T-cell (primary cell): ENCODE measurements around the gene PCDHA2. TPM values are rescaled to one million over a fixed set of nuclear protein-coding genes. Genes with fewer than 3 reads are reported as not detected.

Experiments used
- ATAC-seq, 4 experiments: fragments of 200-7000 bp in 3 of 4; fragments of 150-1000 bp in 1 of 4; cut with Tn5 transposase; replicated peaks in 1 of 4; 1 replicate in 3 of 4; 2 replicates in 1 of 4; pipeline ENCODE4 v1.10.0; 2021; ENCODE audit warnings: moderate library complexity in 3 of 4, mild to moderate bottlenecking in 2 of 4, moderate number of reproducible peaks in 1 of 4
- CTCF ChIA-PET, 2 donors: fragments of 300-600 bp; sonication (Branson Sonifier 250); formaldehyde crosslinking; loops; one replicate each; lab custom pipeline; 2022; ENCODE audit warnings: antibody characterized with exemption in 2 of 2; lab: Charles Lee
- POLR2A ChIA-PET, 2 donors: fragments of 300-600 bp; sonication (Branson Sonifier 250); formaldehyde crosslinking; loops; one replicate each; lab custom pipeline; 2022; ENCODE audit warnings: antibody characterized with exemption in 2 of 2; lab: Charles Lee
- DNase-seq, 35 experiments: peaks; one replicate each; pipeline versions ENCODE4 v3.0.0 to v3.0.0-alpha.2; 2013 to 2023
- H3K27ac ChIP-seq: one replicate; pipeline ENCODE4 v1.5.1; 2013; ENCODE audit warnings: low read length
- H3K27me3 ChIP-seq, 2 experiments: replicated peaks in 1 of 2; 1 replicate in 1 of 2; 2 replicates in 1 of 2; pipeline versions ENCODE4 v1.6.1 to v1.7.0; 2013; ENCODE audit warnings: low read length in 1 of 2, mixed read lengths in 1 of 2; ENCODE audit not compliant: control insufficient read depth in 2 of 2, insufficient read depth in 2 of 2; ENCODE audit errors: extremely low read depth in 1 of 2
- H3K36me3 ChIP-seq, 2 donors: 1 replicate in 1 of 2; 2 replicates in 1 of 2; pipeline versions ENCODE4 v1.6.1 to v1.7.0; 2013; ENCODE audit warnings: low read length in 1 of 2; ENCODE audit not compliant: control insufficient read depth in 2 of 2, insufficient read depth in 1 of 2; ENCODE audit errors: extremely low read depth in 1 of 2
- H3K4me1 ChIP-seq, 2 experiments: 1 replicate in 1 of 2; 2 replicates in 1 of 2; pipeline versions ENCODE4 v1.6.1 to v1.7.0; 2013; ENCODE audit warnings: low read length in 2 of 2, mixed read lengths in 1 of 2; ENCODE audit not compliant: insufficient read depth in 2 of 2, control insufficient read depth in 1 of 2; ENCODE audit errors: extremely low read depth in 1 of 2
- H3K4me3 ChIP-seq, 2 donors: 1 replicate in 1 of 2; 2 replicates in 1 of 2; pipeline versions ENCODE4 v1.5.1 to v1.7.0; 2013; ENCODE audit warnings: mild to moderate bottlenecking in 2 of 2, low read length in 1 of 2, moderate library complexity in 1 of 2; ENCODE audit not compliant: control insufficient read depth in 1 of 2; ENCODE audit errors: extremely low read depth in 1 of 2
- H3K9me3 ChIP-seq: 2 replicates; pipeline ENCODE4 v1.7.0; 2013
- H3K27ac Mint-ChIP-seq, 2 donors: one replicate each; pipeline ENCODE4 v1.8.0; 2020 to 2021; ENCODE audit warnings: mild to moderate bottlenecking in 2 of 2, mixed read lengths in 2 of 2
- H3K27me3 Mint-ChIP-seq, 2 donors: one replicate each; pipeline ENCODE4 v1.8.0; 2021 to 2022; ENCODE audit warnings: mixed read lengths in 2 of 2
- H3K36me3 Mint-ChIP-seq: one replicate; pipeline ENCODE4 v1.8.0; 2021; ENCODE audit warnings: mixed read lengths
- H3K4me1 Mint-ChIP-seq, 3 donors: one replicate each; pipeline ENCODE4 v1.8.0; 2020 to 2022; ENCODE audit warnings: mixed read lengths in 3 of 3, mild to moderate bottlenecking in 1 of 3
- H3K4me3 Mint-ChIP-seq, 3 donors: one replicate each; pipeline ENCODE4 v1.8.0; 2020 to 2022; ENCODE audit warnings: mild to moderate bottlenecking in 3 of 3, mixed read lengths in 3 of 3, moderate library complexity in 3 of 3
- H3K9me3 Mint-ChIP-seq, 3 donors: one replicate each; pipeline ENCODE4 v1.8.0; 2020 to 2022; ENCODE audit warnings: mixed read lengths in 3 of 3
- WGBS: methylation state at CpG from one replicate; pipeline ENCODE4 v1.1.5; 2013; ENCODE audit warnings: missing lambda C conversion rate; ENCODE audit not compliant: insufficient coverage; 5-methylcytosine and 5-hydroxymethylcytosine counted together
- total RNA-seq, 35 experiments: library from RNA in 6 of 35; stranded (reverse) in 6 of 35; fragments of 120-200 nt in 1 of 35; gene quantifications; one replicate each; pipeline versions ENCODE4 v1.2.1 to v1.2.4 and lab custom pipeline; 2013 to 2026

The PCDHA2 gene
- not detected for total RNA-seq
- not detected for total RNA-seq (2013)
- 0 to 0.07 (median 0) reads per million in 29 experiments for total RNA-seq (lab: John Stamatoyannopoulos, UW)

DNA sequence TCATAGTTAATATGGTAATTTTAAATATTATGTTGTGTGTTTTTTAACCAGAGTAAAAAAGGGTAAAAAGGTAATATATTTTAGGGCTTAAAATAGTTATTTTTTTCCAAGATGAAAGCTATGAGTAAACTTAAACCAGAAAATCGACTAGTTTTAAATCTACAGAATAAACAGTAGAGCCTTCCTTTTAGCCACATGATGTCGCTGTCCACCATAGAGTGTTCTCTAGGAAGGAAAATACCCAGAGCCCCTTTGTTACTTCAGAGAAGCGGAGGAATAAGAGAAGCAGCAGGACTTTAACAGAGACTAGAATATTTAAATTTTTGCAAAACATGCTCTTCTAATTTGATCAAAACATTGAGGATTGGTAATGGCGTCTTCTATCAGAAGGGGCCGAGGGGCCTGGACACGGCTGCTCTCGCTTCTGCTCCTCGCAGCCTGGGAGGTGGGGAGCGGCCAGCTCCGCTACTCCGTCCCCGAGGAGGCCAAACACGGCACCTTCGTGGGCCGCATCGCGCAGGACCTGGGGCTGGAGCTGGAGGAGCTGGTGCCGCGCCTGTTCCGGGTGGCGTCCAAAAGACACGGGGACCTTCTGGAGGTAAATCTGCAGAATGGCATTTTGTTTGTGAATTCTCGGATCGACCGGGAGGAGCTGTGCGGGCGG, at the start of gene PCDHA2:
Gene PCDHA2, plus strand, starts transcription at position 258 of the 664 bp plus-strand sequence.
- Histone ChIP-seq H3K36me3 (no peaks in the 10 kb centered on the region), H3K4me1 (no peaks in the 10 kb centered on the region), H3K9me3 (peaks cover 6% of the 10 kb centered on the region), H3K27ac (no peak within 1 kb of the TSS), H3K4me3 (no peak within 1 kb of the TSS), H3K27me3 (peaks cover 0 to 22% of the 10 kb centered on the region in 2 experiments)
- CTCF ChIA-PET: no interaction called here
- DNase-seq (no peak), ATAC-seq (no peak)
- Mint-ChIP-seq H3K4me1 (no peaks in the 10 kb centered on the region), H3K9me3 (peaks cover 5 to 33% (median 30%) of the 10 kb centered on the region in 3 donors), H3K36me3 (peaks cover under 1% of the 10 kb centered on the region), H3K27ac (no peak within 1 kb of the TSS), H3K4me3 (no peak within 1 kb of the TSS), H3K27me3 (peaks cover 24 to 30% of the 10 kb centered on the region in 2 donors)
- WGBS: 37% methylated on average over 24 of the region's 27 CpGs
- POLR2A ChIA-PET: no interaction called here

DNA sequence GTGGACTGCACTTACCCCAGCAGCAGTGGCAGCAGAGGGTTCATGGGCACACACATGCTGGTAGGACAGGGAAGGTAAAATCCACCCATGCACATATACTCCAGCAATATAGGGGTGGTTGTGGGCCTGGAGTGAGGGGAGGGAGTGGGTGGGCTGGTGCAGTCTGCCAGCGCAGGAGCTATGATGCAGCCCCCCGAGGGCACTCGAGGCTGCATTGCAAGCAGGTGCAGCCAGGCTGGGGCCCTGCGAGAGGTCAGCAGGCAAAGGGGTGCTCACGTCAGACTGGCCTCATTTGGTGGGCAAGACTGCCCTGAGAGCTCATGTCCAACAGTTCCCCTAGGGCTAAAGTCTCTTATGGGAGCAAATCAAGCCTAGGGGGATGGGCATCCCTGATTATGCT, 41.1 kb upstream of the PCDHA2 start:
- peaks cover 57 to 82% (median 71%) of the 10 kb centered on the region in 3 donors for H3K9me3 Mint-ChIP-seq
- POLR2A ChIA-PET: no interaction called here
- 67% methylated on average over 5 of the region's 5 CpGs for WGBS
- H3K36me3 Mint-ChIP-seq: peaks cover 3% of the 10 kb centered on the region
- ATAC-seq (no peak), DNase-seq (no peak)
- Histone ChIP-seq H3K4me3 (no peak overlapping the region), H3K9me3 (no peaks in the 10 kb centered on the region), H3K27me3 (peaks cover 0 to 12% of the 10 kb centered on the region in 2 experiments), H3K36me3 (no peaks in the 10 kb centered on the region), H3K27ac (no peak overlapping the region), H3K4me1 (no peaks in the 10 kb centered on the region)
- no peak overlapping the region for H3K27ac Mint-ChIP-seq
- CTCF ChIA-PET: no interaction called here
- peaks cover 6 to 22% of the 10 kb centered on the region in 2 donors for H3K27me3 Mint-ChIP-seq
- H3K4me1 Mint-ChIP-seq: no peaks in the 10 kb centered on the region
- H3K4me3 Mint-ChIP-seq: no peak overlapping the region

DNA sequence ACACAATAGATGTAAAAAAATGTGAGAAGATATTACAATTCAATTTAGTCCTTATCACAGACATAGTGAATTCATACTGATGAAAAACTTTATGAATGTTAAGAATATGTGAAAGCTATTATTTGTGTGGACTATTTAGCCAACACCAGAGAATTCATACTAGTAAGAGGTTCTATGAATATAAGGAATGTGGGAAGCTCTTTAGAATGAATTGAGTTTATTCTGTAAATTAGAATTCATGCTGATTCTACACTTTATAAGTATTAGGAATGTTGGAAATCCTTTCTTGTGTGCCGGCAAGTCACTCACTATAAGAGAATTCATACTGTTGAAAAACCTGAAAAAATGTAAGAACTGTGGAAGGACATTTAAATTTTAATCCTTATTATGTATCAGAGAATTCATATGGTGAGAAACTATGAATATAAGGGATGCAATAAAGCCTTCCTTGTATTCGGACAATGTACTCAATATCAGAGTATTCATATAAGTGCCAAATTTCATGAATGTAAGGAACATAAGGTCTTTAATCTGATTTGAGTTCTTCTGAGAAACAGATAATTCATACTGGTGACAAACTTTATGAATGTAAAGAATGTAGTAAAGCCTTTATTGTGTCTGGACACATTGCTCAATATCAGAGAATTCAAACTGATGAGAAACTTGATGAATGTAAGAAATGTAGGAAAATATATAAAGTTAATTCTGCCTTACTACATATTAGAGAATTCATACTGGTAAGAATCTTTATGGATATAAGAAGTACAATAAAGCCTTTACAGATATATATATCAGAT, 30.3 kb upstream of the PCDHA2 start:
- Histone ChIP-seq H3K36me3 (no peaks in the 10 kb centered on the region), H3K4me1 (no peaks in the 10 kb centered on the region), H3K27me3 (no peaks in the 10 kb centered on the region), H3K27ac (no peak overlapping the region), H3K4me3 (no peak overlapping the region), H3K9me3 (peaks cover 17% of the 10 kb centered on the region)
- ChIA-PET POLR2A (no interaction called here), CTCF (no interaction called here)
- no peak overlapping the region for H3K27ac Mint-ChIP-seq
- DNase-seq: no peak
- ATAC-seq: no peak
- H3K4me3 Mint-ChIP-seq: no peak overlapping the region
- H3K27me3 Mint-ChIP-seq: no peaks in the 10 kb centered on the region
- peaks cover 14 to 53% (median 45%) of the 10 kb centered on the region in 3 donors for H3K9me3 Mint-ChIP-seq
- WGBS: no CpG with 5 or more reads among the region's 2 CpGs
- no peaks in the 10 kb centered on the region for H3K4me1 Mint-ChIP-seq
- peaks cover 23% of the 10 kb centered on the region for H3K36me3 Mint-ChIP-seq

DNA sequence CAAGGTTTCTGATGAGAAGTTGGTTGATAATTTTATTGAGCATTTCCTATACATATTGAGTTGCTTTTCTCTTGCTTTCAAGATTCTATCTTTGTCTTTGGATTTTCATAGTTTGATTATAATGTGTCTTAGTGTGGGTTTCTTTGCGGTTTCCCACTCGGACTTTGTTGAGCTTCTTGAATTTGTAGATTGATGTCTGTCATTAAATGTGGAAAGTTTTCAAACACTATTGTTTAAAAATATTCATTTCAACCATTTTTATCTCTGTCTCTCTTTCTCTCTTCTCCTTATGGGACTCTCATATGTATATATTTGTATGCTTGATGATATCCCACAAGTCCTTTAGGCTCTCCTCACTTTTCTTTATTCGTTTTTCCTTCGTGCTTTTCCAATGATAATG, 27.2 kb upstream of the PCDHA2 start:
- no peak for ATAC-seq
- Histone ChIP-seq H3K36me3 (no peaks in the 10 kb centered on the region), H3K4me1 (no peaks in the 10 kb centered on the region), H3K4me3 (no peak overlapping the region), H3K27me3 (no peaks in the 10 kb centered on the region), H3K9me3 (peaks cover 17% of the 10 kb centered on the region), H3K27ac (no peak overlapping the region)
- no peaks in the 10 kb centered on the region for H3K27me3 Mint-ChIP-seq
- H3K4me3 Mint-ChIP-seq: peak overlapping the region in 1 of 3 donors; percentile 10
- ChIA-PET POLR2A (no interaction called here), CTCF (no interaction called here)
- DNase-seq: no peak
- no peak overlapping the region for H3K27ac Mint-ChIP-seq
- H3K4me1 Mint-ChIP-seq: no peaks in the 10 kb centered on the region
- H3K36me3 Mint-ChIP-seq: peaks cover 18% of the 10 kb centered on the region
- H3K9me3 Mint-ChIP-seq: peaks cover 21 to 61% (median 43%) of the 10 kb centered on the region in 3 donors
- no CpG with 5 or more reads among the region's 4 CpGs for WGBS

DNA sequence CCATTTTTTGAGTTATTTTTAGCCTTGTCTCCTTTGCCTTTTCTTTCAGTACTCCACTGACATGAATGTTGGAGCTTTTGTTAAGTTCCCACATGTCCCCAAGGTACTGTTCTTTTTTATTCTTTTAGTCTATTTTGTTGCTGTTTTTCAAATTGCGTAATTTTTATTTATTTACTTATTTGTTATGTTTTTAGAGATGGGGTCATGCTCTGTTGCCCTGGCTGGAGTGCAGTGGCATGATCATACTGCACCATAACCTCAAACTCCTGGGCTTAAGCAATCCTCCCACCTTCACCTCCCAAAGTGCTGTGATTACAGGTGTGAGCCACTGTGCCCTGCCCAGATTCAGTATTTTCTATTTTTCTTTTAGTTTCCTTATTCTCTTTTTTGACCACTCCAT, 14.1 kb upstream of the PCDHA2 start:
- H3K36me3 Mint-ChIP-seq: peaks cover 6% of the 10 kb centered on the region
- no peak overlapping the region for H3K4me3 Mint-ChIP-seq
- Histone ChIP-seq H3K4me3 (no peak overlapping the region), H3K9me3 (no peaks in the 10 kb centered on the region), H3K27ac (no peak overlapping the region), H3K27me3 (peaks cover 0 to 15% of the 10 kb centered on the region in 2 experiments), H3K36me3 (no peaks in the 10 kb centered on the region), H3K4me1 (no peaks in the 10 kb centered on the region)
- ChIA-PET POLR2A (no interaction called here), CTCF (no interaction called here)
- H3K27ac Mint-ChIP-seq: no peak overlapping the region
- H3K27me3 Mint-ChIP-seq: peaks cover 5 to 9% of the 10 kb centered on the region in 2 donors
- peaks cover 34 to 74% (median 48%) of the 10 kb centered on the region in 3 donors for H3K9me3 Mint-ChIP-seq
- no peaks in the 10 kb centered on the region for H3K4me1 Mint-ChIP-seq
- no peak for ATAC-seq
- DNase-seq: no peak
- WGBS: no CpG with 5 or more reads among the region's 1 CpG

DNA sequence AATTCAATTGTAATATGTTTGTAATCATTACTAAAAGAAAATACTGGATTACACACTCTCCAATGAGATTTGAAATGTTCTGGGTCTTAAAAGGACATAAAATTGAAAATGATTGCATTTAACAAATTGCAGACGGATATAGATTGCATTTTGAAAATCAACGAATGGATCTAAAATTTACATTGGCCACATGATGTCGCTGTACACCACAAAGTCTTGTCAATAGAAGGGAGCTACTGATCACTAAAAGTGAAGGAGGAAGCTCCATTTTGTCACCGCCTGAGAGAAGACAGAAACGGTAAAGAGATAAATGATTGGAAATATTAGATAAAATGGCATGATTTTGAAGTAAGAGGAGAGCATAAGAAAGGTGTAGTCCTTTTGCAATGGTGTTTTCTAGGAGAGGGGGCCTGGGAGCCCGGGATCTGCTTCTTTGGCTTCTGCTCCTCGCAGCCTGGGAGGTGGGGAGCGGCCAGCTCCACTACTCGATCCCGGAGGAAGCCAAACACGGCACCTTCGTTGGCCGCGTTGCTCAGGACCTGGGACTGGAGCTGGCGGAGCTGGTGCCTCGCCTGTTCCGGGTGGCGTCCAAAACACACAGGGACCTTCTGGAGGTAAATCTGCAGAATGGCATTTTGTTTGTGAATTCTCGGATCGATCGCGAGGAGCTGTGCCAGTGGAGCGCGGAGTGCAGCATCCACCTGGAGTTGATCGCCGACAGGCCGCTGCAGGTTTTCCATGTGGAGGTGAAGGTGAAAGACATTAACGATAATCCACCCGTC, 8.6 kb upstream of the PCDHA2 start, which contains the start of gene PCDHA1:
Gene PCDHA1, plus strand, starts transcription at position 236 of the 782 bp plus-strand sequence.
- peaks cover 16 to 27% of the 10 kb centered on the region in 2 donors for H3K27me3 Mint-ChIP-seq
- DNase-seq (no peak), ATAC-seq (no peak)
- no peak within 1 kb of the TSS for H3K27ac Mint-ChIP-seq
- WGBS: 35% methylated on average over 19 of the region's 29 CpGs
- CTCF ChIA-PET: no interaction called here
- H3K9me3 Mint-ChIP-seq: peaks cover 14 to 45% (median 39%) of the 10 kb centered on the region in 3 donors
- peaks cover 8% of the 10 kb centered on the region for H3K36me3 Mint-ChIP-seq
- H3K4me3 Mint-ChIP-seq: no peak within 1 kb of the TSS
- POLR2A ChIA-PET: interaction anchor here in 1 of 2 donors (0.7 kb wide), 1 partner anchor 754 kb away, joined by 3 read pairs; no protein-coding TSS in a partner anchor
- Histone ChIP-seq H3K36me3 (no peaks in the 10 kb centered on the region), H3K4me3 (peak within 1 kb of the TSS in 1 of 2 donors; percentile 46), H3K27ac (no peak within 1 kb of the TSS), H3K9me3 (peaks cover 5% of the 10 kb centered on the region), H3K27me3 (peaks cover 2 to 31% of the 10 kb centered on the region in 2 experiments), H3K4me1 (no peaks in the 10 kb centered on the region)
- H3K4me1 Mint-ChIP-seq: no peaks in the 10 kb centered on the region
